RKO (cell line): Measurements from ENCODE around the gene RRAS.

ENCODE experiments used
- DNase-seq: peaks from one replicate; pipeline ENCODE4 v3.0.0-alpha.2; 2016; ENCODE audit warnings: low spot score

Gene RRAS

GRCh38 chr19:49677231-49677900 lies 37.4 kb upstream of the RRAS start, which contains the start of gene PRMT1:
PRMT1 (plus strand) TSS chr19:49677271; CDS start chr19:49677281, 10 bp downstream.
- DNase-seq, result no peak

DNA sequence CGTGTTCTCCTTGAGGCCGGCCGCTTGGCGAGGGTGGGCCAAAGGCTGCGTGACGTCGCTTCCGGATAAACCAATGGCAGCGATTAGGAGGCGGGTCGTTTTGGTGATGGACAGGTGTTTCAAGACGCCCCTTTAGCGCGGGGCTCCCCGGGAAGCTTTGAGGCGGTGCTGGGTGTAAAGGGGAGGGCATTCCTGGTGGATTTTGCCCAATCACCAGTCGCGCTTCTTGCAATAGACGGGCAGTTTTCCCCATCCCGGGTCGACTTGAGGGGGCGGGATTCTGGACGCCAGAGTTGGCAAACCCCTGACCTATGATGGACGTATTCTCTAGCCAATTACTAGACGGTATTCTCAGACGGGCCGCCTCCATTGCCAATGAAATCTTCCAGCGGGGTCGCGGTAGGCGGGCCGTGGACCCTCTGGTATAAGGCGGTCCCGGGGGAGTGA lies 36.9 kb upstream of the RRAS start:
- peak; percentile 100 for DNase-seq

DNA sequence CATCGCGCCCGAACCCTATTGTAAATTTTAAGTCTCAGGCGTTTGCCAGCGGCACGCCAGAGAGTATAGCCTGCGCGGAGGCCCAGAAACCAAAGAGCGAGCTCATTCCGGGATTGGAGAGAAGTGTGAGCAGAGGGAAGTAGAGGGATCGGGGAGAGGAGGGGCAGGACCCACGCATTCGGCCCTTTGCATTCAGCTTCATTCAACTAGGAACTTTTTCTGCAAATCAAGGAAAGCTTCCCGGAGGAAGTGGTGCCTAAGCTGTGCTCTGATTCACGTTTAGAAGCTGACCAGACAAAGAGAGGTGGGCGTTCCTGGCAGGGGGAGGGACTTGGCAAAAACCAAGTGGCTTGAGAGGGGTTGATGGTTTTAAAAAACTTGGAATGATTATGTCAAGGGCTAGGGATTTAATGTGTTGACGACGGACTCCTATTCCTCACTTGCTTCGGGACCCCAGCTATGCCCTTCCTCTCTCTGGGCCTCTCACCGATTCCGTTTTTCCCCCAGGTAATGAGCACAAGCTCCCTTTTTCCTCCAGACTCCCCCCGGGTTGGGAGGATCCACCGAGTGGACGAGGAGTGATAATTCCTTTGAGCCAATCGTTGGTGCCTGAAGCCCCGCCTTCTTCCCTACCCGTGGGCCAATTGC lies 36.3 kb upstream of the RRAS start:
- peak; percentile 91 for DNase-seq

GRCh38 chr19:49672131-49672919 lies 32.4 kb upstream of the RRAS start:
- peak; percentile 84 for DNase-seq

GRCh38 chr19:49669516-49669915 lies 29.6 kb upstream of the RRAS start:
- peak; percentile 37 for DNase-seq

GRCh38 chr19:49667473-49667872 lies 27.5 kb upstream of the RRAS start:
- DNase-seq, result peak; percentile 82

GRCh38 chr19:49666120-49666444 lies 26.1 kb upstream of the RRAS start:
- DNase-seq, result no peak

- DNase-seq, result peak; percentile 97
These were observed 25.6 kb upstream of the RRAS start, which contains the start of the genes BCL2L12 and IRF3 for GRCh38 chr19:49665351-49666119. BCL2L12 (plus strand) TSS chr19:49665933; CDS start chr19:49666693, 760 bp downstream. IRF3 (minus strand) TSS chr19:49665857; CDS start chr19:49664838, 1,019 bp downstream.

GRCh38 chr19:49665036-49665350 lies 25.1 kb upstream of the RRAS start:
- no peak for DNase-seq

DNA sequence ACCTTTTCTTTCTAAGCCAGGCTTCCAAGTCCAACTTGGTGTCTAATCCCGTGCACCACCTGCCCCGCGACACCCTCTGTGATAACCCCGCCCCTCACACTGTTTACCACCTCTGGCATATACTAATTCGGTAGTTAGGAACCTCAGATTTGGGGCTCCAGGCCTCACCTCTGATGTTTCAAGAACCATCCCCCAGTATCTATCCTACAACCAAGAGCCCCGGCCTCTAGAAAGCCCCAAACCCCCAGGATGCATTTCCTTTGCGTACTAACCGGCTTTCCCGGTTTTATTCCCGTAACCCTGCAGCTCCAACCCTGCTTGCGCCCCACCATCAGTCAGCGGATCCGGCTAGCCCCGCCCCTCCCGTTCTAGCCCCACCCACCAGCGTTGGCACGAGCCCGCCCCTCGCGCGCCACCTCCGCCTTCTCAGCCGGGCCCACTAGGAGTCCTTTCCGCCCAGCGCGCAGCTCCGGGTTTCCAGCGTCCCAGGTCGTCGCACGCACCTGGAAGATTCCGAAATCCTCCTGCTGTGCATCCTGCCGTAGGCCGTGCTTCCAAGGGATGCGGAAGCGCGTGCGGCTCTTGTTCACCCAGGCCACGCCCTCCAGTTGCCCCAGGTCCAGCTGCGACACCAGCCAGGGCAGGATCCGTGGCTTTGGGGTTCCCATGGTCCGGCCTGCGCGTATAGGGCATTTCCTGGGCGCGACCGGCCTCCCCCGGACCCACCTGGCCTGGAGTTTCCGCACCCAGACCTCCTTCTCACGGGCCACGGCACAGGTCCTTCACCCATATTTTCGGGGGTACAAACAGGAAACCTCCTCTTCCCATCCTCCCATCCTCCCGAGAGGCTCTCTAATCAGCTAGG lies 24.5 kb upstream of the RRAS start:
- peak; percentile 85 for DNase-seq

DNA sequence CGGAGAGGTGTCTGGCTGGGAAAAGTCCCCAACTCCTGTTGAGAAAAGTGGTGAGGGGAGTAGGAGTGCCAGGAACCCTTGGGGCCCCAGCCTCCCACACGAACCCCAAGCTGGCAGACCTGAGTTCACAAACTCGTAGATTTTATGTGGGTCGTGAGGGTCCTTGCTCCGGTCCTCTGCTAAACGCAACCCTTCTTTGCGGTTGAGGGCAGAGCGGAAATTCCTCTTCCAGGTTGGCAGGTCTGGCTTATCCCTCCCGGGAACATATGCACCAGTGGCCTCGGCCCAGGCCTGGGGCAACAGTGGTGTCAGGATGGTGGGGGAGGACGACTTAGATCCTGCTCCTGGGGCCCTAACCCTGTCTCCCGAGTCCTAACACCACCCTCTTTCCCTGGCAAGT lies 23.3 kb upstream of the RRAS start:
- no peak for DNase-seq

DNA sequence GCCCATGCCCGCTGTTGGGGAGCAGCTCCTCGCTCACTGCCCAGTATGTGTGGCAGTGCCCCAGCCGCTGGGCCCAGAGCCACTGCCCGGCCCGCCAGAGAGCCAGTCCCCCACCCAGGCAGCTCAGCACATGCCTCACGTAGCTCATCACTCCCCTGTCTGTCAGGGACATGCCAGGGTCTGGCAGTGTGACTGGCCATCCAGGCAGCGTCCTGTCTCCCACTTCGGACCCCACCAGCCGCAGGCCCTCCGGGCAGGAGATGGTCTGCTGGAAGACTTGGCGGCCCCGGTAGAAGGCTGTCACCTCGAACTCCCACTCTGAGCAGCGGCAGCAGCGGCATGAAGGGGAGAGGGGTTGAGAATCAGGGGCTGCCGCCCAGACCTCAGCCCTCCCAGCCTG lies 22.1 kb upstream of the RRAS start:
- DNase-seq, result no peak

GRCh38 chr19:49660338-49660961 lies 20.5 kb upstream of the RRAS start:
- DNase-seq, result no peak

GRCh38 chr19:49658566-49659442 lies 18.9 kb upstream of the RRAS start:
- DNase-seq, result no peak

DNA sequence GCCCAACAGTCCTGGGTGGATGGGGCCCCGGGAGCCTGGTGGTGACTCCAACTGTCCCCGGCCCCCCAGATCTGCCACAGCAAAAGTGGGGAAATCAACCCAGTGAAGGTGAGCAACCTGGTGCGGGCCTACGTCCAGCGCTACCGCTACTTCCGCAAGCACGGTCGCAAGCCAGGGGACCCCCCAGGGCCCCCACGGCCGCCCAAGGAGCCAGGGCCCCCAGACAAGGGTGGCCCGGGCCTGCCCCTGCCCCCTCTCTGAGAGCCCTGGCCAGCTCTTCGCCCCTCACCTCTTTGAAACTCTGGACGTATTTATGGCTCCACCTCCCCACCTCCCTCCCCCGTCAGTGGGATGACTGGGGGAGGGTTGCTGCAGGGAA lies 18.2 kb upstream of the RRAS start:
- no peak for DNase-seq

GRCh38 chr19:49657493-49658138 lies 17.7 kb upstream of the RRAS start:
- DNase-seq, result no peak

DNA sequence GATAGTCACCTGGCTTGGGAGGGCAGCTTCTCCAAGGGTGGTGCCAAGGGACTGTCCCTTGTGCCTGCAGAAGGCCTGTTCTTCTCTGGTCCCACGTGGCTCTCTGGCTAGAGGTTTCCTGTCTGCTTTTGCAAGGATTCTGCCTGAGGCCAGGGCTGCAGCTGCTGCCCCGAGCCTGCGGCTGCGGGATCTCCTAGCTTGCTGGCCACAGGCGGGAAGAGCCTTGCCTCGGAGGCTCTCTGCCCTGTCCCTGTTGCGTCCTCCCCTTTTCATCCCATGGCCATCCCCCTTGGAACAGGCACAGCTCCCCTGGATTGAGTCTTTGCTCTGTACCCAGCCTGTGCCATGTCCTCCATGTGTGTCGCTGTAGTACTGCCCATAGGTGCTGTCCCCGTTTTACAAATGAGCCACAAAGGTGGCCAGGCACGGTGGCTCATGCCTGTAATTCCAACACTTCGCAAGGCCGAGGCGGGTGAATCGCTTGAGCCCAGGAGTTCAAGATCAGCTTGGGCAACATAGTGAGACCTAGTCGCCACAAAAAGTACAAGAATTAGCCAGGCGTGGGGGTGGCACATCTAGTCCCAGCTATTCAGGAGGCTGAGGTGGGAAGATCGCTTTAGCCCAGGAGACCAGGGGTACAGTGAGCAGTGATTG lies 16.6 kb upstream of the RRAS start:
- no peak for DNase-seq

DNA sequence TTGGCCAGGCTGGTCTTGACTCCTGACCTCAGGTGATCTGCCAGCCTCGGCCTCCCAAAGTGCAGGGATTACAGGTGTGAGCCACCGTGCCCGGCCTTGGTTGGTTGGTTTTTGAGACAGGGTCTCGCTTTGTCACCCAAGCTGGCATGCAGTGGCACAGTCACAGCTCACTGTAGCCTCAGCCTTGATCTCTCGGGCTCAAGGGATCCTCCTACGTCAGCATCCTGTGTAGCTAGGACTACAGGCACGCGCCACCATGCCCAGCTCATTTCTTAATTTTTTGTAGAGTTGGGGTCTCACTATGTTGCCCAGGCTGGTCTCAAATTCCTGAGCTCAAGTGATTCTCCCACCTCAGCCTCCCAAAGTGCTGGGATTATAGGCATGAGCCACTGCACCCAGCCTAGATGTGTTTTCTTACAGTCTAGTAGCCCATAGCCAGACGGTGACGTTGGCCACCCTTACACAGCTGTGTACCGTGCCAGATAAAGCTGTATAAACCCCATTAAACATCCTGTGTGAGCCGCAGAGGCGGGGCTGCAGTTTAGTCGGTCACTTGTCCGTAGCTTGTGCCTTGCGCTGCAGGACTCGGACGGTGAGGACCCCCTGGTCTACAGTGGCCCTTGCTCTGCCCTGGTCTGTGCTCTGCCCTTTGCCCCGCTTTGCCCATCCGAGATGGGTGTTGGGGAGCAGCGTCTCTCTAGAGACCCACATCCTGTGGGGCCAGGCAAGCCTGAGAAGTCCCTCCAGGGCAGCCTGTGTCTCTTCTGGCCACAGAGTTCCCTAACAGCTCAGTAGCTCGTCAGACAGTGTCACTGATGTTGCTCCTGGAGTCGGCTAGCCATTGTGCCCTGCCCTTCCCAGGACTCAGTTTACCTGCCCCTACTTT lies 15.9 kb upstream of the RRAS start:
- no peak for DNase-seq
